Measurements from ENCODE around the gene IQSEC1.

Gene IQSEC1

GRCh38 chr3:13111873-13112520, 38.8 kb upstream of the IQSEC1 start:
- no peak for ATAC-seq
- Mint-ChIP-seq H3K4me1 (peaks cover 14% of the 10 kb centered on the region), H3K27ac (no peak overlapping the region), H3K4me3 (no peak overlapping the region), H3K36me3 (no peaks in the 10 kb centered on the region), H3K9me3 (no peaks in the 10 kb centered on the region)
- DNase-seq (ENCODE audit: low spot score in 2 of 2), result no peak

GRCh38 chr3:13111173-13111872, 38.1 kb upstream of the IQSEC1 start:
- Mint-ChIP-seq H3K36me3 (no peaks in the 10 kb centered on the region), H3K9me3 (no peaks in the 10 kb centered on the region), H3K4me3 (no peak overlapping the region), H3K27ac (no peak overlapping the region), H3K4me1 (peaks cover 14% of the 10 kb centered on the region)
- DNase-seq (ENCODE audit: low spot score in 2 of 2) (no peak), ATAC-seq (peak; percentile 11)

- peaks cover 14% of the 10 kb centered on the region for H3K4me1 Mint-ChIP-seq
- no peaks in the 10 kb centered on the region for H3K36me3 Mint-ChIP-seq
- H3K4me3 Mint-ChIP-seq, result no peak overlapping the region
- peak; percentile 67 for ATAC-seq
- H3K9me3 Mint-ChIP-seq, result no peaks in the 10 kb centered on the region
- no peak for DNase-seq (ENCODE audit: low spot score in 2 of 2)
- no peak overlapping the region for H3K27ac Mint-ChIP-seq
Observed at GRCh38 chr3:13110678-13111116, 37.5 kb upstream of the IQSEC1 start.

GRCh38 chr3:13109516-13109915, 36.3 kb upstream of the IQSEC1 start:
- Mint-ChIP-seq H3K27ac (no peak overlapping the region), H3K4me3 (no peak overlapping the region), H3K36me3 (no peaks in the 10 kb centered on the region), H3K9me3 (no peaks in the 10 kb centered on the region), H3K4me1 (peaks cover 14% of the 10 kb centered on the region)
- no peak for DNase-seq (ENCODE audit: low spot score in 2 of 2)
- no peak for ATAC-seq

GRCh38 chr3:13108861-13109260, 35.6 kb upstream of the IQSEC1 start:
- no peak overlapping the region for H3K27ac Mint-ChIP-seq
- H3K36me3 Mint-ChIP-seq, result no peaks in the 10 kb centered on the region
- DNase-seq (ENCODE audit: low spot score in 2 of 2), result no peak
- H3K9me3 Mint-ChIP-seq, result no peaks in the 10 kb centered on the region
- ATAC-seq, result no peak
- H3K4me3 Mint-ChIP-seq, result no peak overlapping the region
- peaks cover 14% of the 10 kb centered on the region for H3K4me1 Mint-ChIP-seq

- Mint-ChIP-seq H3K27ac (no peak overlapping the region), H3K4me1 (peaks cover 7% of the 10 kb centered on the region), H3K4me3 (no peak overlapping the region)
Observed at GRCh38 chr3:13107661-13108060, 34.4 kb upstream of the IQSEC1 start.

GRCh38 chr3:13106308-13107001, 33.2 kb upstream of the IQSEC1 start:
- H3K9me3 Mint-ChIP-seq, result no peaks in the 10 kb centered on the region
- no peaks in the 10 kb centered on the region for H3K36me3 Mint-ChIP-seq
- DNase-seq (ENCODE audit: low spot score in 2 of 2), result no peak
- ATAC-seq, result no peak
- H3K4me3 Mint-ChIP-seq, result no peak overlapping the region
- H3K27ac Mint-ChIP-seq, result no peak overlapping the region
- peaks cover 7% of the 10 kb centered on the region for H3K4me1 Mint-ChIP-seq

More at GRCh38 chr3:13107661-13108060, 34.4 kb upstream of the IQSEC1 start:
- no peak for DNase-seq (ENCODE audit: low spot score in 2 of 2)
- H3K9me3 Mint-ChIP-seq, result no peaks in the 10 kb centered on the region
- H3K36me3 Mint-ChIP-seq, result no peaks in the 10 kb centered on the region
- no peak for ATAC-seq

- Mint-ChIP-seq H3K36me3 (no peaks in the 10 kb centered on the region), H3K4me3 (no peak overlapping the region), H3K27ac (no peak overlapping the region), H3K9me3 (no peaks in the 10 kb centered on the region), H3K4me1 (peaks cover 6% of the 10 kb centered on the region)
- no peak for ATAC-seq
- no peak for DNase-seq (ENCODE audit: low spot score in 2 of 2)
Observed at GRCh38 chr3:13105896-13106250, 32.6 kb upstream of the IQSEC1 start.

GRCh38 chr3:13105181-13105895, 32.1 kb upstream of the IQSEC1 start:
- Mint-ChIP-seq H3K4me1 (peaks cover under 1% of the 10 kb centered on the region), H3K27ac (no peak overlapping the region), H3K4me3 (no peak overlapping the region), H3K36me3 (no peaks in the 10 kb centered on the region), H3K9me3 (no peaks in the 10 kb centered on the region)
- ATAC-seq, result no peak
- DNase-seq (ENCODE audit: low spot score in 2 of 2), result no peak

- ATAC-seq (no peak), DNase-seq (ENCODE audit: low spot score in 2 of 2) (no peak)
- Mint-ChIP-seq H3K9me3 (no peaks in the 10 kb centered on the region), H3K27ac (no peak overlapping the region), H3K36me3 (no peaks in the 10 kb centered on the region), H3K4me1 (no peaks in the 10 kb centered on the region), H3K4me3 (no peak overlapping the region)
Observed at GRCh38 chr3:13104511-13104910, 31.3 kb upstream of the IQSEC1 start.

- H3K36me3 Mint-ChIP-seq, result no peaks in the 10 kb centered on the region
- no peaks in the 10 kb centered on the region for H3K9me3 Mint-ChIP-seq
- no peak for DNase-seq (ENCODE audit: low spot score in 2 of 2)
- ATAC-seq, result no peak
- H3K4me3 Mint-ChIP-seq, result no peak overlapping the region
- no peak overlapping the region for H3K27ac Mint-ChIP-seq
- no peaks in the 10 kb centered on the region for H3K4me1 Mint-ChIP-seq
Observed at GRCh38 chr3:13103416-13104058, 30.3 kb upstream of the IQSEC1 start.

- H3K36me3 Mint-ChIP-seq, result no peaks in the 10 kb centered on the region
- no peak overlapping the region for H3K4me3 Mint-ChIP-seq
- no peak overlapping the region for H3K27ac Mint-ChIP-seq
- DNase-seq (ENCODE audit: low spot score in 2 of 2) (no peak), ATAC-seq (peak; percentile 6)
- H3K4me1 Mint-ChIP-seq, result no peaks in the 10 kb centered on the region
- no peaks in the 10 kb centered on the region for H3K9me3 Mint-ChIP-seq
Observed at GRCh38 chr3:13102386-13103345, 29.4 kb upstream of the IQSEC1 start.

- Mint-ChIP-seq H3K4me3 (no peak overlapping the region), H3K9me3 (no peaks in the 10 kb centered on the region), H3K36me3 (no peaks in the 10 kb centered on the region), H3K27ac (no peak overlapping the region), H3K4me1 (no peaks in the 10 kb centered on the region)
- ATAC-seq (no peak), DNase-seq (ENCODE audit: low spot score in 2 of 2) (no peak)
Observed at GRCh38 chr3:13099707-13100106, 26.5 kb upstream of the IQSEC1 start.
